HG02610 (cell line): Measurements from ENCODE around the gene PEX13.
"Not testable (repeated sequence)": the region's sequence is repeated elsewhere in the genome, so short reads cannot be mapped to it uniquely, and the experiment has no call there.

Experiments
- ATAC-seq: cut with Tn5 transposase; IDR thresholded peaks from one replicate; pipeline ENCODE4 v1.9.1; 2021; ENCODE audit warnings: mild to moderate bottlenecking, moderate library complexity; ENCODE audit not compliant: unreplicated experiment

Gene PEX13, protein sequence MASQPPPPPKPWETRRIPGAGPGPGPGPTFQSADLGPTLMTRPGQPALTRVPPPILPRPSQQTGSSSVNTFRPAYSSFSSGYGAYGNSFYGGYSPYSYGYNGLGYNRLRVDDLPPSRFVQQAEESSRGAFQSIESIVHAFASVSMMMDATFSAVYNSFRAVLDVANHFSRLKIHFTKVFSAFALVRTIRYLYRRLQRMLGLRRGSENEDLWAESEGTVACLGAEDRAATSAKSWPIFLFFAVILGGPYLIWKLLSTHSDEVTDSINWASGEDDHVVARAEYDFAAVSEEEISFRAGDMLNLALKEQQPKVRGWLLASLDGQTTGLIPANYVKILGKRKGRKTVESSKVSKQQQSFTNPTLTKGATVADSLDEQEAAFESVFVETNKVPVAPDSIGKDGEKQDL

DNA sequence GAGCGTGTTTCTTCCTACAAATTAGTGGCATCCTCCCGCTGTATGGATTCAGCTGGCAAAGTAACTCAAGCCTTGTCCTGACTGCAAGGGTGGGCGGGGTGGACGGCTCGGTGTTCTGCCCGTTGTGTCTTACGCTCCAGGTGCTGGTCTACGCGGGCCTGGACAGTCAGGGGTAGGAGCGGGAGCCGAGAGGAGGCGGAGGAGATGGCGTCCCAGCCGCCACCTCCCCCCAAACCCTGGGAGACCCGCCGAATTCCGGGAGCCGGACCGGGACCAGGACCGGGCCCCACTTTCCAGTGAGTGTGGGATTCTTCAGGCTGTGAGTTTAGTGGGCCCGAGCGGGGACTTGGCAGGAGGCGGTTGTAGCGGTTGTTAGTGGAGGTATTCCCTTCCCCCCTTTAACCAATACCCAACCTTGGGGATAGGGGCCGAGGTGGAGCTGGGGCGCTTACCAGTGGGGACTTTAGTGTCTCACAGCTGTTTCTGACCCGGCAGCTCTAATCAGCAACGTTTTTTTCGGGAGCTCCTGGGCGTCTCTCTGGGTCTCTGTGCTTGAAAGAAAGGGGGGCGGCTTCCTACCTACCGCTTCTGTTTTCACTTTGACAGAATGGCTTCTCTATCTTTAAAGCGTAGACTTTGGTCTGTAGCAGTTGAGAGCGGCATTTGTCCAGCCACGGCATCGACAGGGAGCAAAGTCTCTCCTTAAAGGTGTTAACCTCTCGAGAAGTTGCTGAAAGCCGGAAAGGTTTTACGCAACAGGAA, at the start of gene PEX13, which contains the start of gene PUS10:
Gene PEX13, plus strand, starts transcription at position 165 of the 762 bp plus-strand sequence. Its CDS starts 40 bp downstream, at position 205.
Gene PUS10, minus strand, starts transcription at position 700 of the 762 bp plus-strand sequence. CDS start 6,365 bp downstream, outside the sequence.
- peak; percentile 71 for ATAC-seq

DNA sequence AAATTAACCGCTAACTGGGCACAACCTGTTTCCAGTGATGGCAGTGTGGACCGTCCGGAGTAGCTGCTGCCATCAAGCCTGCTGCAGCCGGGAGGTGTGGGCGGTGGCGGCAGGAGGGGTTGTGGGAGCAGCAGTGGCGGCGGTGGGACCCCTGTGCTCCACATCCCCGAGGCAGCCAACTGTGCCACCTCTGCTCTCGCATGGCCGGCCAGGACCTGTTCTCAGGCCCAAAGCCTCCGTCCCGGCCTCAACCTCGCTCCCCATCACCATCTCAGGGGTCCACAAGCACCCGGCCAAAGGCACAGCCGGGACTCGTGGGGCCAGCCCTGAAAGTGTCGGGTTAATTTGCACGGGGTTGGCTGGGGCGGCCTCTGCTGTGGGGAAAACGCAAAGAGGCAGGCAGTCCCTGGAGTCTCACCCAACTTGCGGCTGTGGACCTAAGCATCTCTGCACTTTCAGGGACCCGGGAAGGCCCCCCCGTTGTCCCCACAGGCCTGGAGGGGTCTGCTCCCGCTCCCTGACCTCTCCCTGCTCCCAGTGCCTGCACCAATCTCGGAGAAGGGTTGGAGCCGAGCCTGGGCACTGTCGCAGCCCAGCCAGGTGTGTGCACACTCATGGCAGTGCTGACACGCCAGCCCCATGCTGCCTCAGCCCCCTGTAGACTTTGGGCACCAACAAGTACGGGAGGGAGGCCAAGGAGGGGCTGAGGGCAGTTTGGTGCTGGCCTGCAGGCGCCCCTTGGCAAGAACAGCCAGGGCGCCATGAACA, 44.4 kb upstream of the PEX13 start:
- ATAC-seq = no peak

DNA sequence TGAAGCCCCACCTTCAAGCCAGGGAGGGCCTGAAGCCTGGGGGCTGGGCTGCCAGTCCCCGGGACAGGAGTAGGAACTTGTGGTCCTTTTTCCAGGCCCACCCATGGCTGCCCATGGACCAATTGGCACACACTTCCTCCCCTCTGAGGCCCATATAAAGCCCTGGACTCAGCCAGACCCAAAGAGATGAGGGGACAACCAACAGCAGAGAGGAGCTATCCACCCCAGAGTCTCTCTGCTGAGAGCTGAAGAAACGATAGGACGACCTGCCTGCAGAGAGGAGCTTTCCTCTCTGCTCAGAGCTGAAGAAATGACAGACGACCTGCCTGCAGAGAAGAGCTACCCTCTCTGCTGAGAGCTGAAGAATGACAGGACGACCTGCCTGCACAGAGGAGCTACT, 43.8 kb upstream of the PEX13 start:
- ATAC-seq = no peak

DNA sequence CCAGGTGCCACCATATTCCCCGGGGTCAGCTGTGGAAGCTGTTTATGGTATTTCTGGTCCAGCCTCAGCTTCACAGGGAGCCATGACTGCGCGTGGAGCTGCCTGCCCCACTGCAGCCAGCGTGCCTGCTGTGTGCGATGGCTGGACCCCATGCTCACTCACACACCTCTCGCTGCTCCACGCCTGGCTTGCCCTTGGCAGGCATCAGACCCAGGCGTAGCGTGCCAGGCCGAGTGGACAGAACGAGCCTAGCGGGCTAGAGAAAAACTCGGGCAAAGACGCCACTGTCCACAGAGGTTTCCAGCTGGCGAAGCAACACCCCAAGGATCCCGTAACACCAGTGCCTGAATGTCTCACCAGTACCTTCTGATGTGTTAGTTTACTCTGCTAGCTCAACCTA, 42.9 kb upstream of the PEX13 start:
- no peak for ATAC-seq

DNA sequence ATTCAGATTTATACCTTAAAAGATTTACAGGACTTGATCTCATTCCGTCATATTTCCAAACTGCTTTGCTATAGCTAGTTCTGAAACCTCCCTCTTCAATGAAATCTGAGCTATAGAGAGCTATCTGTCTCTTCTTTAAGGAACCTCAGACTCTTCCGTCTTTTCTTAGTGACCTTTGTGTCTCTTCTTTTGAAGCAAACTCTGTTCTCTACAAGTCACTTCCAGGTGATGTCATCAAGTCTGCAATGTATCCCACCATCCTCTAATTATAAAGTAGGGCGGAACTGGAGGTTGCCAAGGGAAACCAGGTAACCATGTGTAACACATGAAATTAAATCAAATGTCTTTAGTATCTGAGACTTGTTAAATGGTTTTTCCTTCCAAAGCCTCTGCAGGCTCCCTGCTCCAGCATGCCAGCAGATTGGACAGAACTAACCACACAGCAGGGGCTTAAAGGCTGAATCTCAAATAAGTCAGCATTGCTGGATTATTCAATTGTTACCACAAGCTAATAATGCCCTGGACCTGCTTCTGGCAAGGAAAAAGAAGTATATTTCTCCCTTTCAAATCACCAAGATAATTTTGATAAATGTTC, 41.2 kb upstream of the PEX13 start:
- no peak for ATAC-seq

DNA sequence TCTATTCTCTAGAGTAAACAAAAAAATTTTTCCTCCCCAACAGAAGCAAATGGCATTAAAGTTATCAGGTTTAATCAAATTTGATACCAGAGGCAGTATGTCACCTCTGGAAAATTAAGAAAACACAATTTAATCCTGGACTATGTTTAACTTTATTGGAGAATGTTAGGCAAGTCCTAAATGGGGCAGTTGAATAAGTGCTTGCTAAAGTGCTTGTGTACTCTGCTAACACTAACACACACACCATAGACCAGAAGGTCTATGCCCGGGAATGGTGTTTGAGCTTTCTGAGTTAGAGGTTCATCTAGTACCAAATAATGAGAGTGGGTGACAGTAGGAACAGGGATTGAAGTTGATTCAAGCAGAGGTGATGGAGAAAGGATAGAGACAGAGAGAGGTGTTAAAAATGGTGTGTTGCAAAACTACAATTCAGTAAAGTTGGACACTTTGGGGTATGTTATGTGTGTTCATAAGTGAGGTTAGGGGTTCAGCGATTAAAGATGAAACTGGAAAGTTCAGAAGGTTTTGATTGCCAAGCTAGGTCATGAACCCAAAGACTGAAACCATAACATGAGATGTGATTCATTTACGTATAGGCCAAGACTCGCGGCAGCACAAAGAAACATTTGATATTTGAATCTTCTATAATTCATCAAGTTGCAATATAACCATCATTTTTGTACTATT, 40.5 kb upstream of the PEX13 start:
- peak; percentile 64 for ATAC-seq

DNA sequence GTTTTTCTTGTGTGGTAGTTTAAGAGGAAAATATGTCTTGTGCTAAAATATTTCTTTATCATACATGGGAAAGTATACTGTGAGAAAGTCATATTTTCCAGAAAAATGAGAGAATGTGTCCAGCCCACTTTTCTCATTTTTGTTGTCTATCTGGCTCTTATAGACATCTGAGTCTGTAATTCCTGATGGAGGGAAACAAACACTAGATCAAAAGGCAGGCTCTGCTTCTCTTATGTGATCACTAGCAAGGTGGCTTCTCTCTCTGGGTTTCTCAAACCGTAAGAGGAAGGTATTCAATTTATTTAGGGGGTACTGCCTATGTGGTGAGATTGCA, 40.0 kb upstream of the PEX13 start:
- no peak for ATAC-seq

DNA sequence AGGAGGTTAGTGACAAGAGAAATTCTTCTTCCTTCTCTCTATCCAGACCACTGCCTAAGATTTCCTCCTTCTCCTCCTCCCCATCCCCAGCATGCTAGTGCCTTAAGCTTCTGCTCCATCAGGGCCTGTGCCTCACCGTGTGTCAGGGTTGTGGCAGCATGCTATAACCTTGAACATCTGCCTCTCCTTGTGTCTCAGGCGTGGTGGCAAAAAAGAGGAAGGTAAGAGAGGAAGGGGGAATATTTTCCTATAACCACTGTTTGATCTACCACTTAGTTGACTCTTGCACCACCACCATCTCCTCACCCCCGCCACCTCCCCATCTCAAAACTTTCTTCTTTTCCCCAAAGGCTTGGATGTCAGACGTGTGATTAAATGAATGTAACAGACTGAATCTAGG, 38.3 kb upstream of the PEX13 start:
- no peak for ATAC-seq

DNA sequence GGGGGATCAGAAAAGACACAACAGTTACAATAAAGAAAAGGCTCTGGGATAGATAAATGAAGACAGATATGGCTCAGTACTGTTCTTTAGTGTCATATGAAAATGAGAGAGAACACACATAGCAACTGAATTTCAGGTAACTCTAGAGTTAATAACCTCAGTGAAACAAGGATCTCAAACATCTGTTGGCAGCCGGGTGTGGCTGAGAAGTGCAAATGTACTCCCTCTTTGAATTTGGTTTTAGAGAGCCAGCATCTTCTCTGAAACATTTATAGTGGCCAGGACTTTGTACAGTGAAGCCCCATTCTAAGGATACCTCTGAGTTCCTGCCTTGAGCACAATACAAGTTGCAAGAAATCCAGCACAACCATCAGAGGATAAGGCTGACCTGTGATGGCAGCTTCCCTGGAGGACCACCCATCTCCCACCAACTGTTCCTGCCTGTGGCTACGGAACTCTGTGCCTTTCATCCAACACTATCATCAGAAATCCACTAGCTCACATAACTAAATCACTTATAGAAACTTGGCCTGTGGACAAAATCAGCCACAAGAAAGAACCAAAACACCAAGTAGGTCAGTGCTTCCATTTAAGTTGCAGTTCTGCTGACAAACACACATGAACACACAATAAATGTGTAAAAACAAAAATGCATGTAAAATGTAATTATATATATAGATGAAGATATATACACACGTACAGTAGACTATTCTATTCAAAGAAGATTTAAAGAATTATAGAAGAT, 37.3 kb upstream of the PEX13 start:
- ATAC-seq = no peak

DNA sequence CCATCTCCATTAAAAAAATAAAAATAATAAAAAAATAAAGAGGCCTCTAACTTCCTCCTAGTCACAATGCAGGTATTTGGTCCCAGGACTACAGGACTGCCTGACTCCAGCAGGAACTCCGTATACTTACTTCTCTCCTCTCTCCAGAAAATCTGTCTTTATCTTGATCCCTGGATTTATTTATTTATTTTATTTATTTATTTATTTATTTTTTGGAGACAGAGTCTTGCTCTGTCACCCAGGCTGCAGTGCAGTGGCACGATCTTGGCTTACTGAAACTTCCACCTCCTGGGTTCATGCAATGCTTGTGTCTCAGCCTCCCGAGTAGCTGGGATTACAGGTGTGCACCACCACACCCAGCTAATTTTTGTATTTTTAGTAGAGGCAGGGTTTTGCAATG, 35.5 kb upstream of the PEX13 start:
- not testable (repeated sequence) for ATAC-seq

DNA sequence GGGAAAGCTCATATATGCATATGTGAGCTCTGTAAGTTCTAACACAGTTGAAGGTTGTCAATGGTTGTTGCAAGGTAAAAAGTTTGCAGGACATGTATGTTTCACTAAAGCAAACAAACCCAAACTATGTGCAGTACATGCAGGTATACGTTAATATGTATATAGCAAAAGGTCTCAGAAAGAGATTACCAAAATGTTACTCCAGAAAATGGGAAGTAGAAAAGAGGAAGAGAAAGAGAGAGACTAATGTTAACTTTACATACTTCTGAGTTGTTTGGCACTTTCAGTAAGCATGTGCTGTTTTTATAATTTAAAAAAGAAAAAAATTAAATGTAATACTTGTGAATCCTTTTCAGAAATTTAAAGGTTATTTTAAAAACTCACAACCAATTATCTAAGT, 32.8 kb upstream of the PEX13 start:
- ATAC-seq = peak; percentile 54

DNA sequence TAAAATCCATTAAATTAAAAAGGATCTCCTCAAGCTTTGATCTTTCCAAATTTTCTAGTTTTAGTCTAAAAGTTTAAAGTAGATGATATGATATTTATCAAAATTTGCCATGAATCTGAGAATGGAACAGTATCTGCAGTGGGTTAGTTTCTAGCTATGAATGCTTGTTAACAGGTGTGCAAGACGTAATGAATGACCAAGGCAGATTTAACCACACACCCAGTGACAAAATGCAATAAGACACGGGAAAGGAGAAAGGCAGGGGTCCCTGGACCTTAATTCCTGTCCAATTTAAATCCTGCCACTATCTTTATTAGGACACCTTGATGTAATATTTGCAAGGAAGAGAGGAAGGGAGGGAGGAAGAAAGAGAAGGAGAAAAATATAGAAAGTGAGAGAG, 30.5 kb upstream of the PEX13 start:
- no peak for ATAC-seq

DNA sequence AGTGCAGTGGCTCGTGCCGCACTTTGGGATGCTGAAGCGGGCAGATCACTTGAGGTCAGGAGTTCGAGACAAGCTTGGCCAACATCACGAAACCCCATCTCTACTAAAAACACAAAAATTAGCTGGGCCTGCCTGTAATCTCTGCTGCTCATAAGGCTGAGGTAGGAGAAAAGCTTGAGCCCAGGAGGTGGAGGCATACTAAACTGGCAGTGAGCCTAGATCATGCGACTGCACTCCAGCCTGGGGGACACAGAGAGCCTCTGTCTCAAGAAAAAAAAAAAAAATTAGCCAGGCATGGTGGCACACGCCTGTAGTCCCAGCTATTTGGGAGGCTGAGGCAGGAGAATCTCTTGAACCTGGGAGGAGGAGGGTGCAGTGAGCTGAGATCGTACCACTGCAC, 29.9 kb upstream of the PEX13 start:
- ATAC-seq = not testable (repeated sequence)

DNA sequence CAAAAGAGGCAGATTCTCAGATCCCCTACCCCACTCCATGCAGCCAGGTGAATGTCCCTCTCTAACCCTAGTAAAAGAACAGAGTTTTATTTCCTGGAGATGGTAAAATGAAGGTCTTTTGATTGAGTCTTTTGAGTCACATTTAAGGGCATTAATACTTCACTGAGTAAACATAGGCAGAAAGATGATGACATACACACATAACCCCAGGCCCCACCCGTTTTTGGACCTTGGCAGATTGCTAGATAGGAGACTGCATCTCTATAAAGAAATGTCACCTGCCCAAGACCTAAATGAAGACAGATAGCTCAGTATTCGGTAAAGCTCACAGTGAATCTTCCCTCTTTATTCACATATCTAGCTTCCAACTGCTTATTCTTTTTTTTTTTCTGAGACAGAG, 28.3 kb upstream of the PEX13 start:
- no peak for ATAC-seq

DNA sequence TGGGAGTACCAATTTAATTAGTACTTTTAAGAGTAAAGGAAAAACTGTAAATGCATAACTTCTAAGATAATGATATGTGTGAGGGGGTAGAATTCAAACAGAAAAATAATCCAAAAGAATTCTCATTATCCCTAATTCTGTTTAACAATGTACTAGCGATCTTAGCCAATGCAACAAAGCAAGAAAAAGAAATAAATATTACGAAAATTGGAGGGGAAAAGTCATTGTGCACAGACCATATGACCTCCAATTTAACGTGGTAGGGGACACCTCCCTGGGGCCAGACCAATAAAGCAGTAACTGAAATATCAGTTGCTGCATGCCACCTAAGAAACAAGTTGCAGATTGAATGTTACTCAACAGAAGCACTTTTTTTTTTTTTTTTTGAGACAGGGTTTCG, 25.9 kb upstream of the PEX13 start:
- no peak for ATAC-seq

DNA sequence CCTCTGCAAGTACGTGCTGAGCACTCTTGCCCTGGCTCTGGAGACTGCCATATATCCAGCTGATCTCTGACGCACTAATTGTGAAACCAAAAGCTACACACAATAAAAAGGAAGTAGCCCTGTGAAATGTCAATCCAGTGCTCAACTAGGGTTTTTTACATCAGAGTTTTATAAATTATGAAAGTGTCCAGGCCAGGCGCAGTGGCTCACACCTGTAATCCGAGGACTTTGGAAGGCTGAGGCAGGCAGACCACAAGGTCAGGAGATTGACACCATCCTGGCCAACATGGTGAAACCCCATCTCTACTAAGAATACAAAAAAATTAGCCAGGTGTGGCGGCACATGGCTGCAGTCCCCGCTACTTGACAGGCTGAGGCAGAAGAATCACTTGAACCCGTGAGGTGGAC, 24.5 kb upstream of the PEX13 start:
- peak; percentile 95 for ATAC-seq

DNA sequence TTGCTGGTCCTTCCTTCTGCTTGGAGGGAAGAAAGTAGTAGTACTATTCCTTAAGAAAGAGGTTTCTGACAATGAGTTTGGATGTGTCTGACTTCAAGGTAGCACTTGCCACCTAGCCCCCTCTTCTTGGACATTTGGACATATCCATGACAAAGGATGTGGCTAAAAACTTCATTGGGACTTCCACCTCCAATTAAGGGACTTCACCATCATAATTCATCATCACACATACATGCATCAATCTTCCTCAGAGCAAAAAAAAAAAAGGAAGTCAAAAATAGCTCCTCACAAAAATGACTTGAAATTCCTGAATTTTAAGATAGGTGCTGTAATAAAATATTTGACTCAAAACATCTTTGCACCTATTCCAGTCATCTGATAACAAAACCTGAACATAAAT, 23.4 kb upstream of the PEX13 start:
- no peak for ATAC-seq

DNA sequence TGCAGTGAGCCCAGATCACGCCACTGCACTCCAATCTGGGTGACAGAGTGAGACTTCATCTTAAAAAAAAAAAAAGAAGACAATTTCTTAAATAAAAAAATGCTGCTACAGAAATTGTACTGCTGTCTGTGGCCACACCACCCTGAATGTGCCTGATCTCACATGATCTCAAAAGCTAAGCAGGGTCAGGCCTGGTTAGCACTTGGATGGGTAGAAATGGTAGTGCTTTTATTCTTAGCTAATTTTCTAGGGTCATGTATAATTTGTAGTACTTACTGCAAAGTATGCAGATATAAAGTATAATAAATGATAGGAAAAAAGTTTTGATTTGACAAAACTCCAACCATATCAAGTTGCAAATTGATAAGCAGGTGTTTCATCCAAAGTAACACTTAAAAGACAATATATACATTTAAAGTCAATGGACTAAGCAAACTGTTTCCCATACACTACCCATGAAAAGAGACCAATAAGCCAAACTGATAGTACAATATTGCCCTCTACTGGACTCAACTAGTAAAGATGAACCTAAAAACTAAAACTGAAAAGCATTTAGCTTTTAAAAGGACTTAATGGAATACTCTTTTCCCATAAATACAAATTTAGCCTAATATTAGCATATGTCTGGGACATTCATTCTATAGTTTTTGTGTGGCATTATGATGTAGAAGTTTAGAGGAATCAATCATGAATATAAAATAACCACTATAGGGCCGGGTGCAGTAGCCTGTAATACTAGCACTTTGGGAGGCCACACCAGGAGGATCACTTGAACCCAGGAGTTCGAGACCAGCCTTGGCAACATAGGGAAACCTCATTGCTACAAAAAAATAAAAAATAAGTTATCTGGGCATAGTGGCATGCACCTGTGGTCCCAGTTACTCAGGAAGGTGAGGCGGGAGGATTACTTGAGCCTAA, 18.6 kb upstream of the PEX13 start:
- no peak for ATAC-seq

DNA sequence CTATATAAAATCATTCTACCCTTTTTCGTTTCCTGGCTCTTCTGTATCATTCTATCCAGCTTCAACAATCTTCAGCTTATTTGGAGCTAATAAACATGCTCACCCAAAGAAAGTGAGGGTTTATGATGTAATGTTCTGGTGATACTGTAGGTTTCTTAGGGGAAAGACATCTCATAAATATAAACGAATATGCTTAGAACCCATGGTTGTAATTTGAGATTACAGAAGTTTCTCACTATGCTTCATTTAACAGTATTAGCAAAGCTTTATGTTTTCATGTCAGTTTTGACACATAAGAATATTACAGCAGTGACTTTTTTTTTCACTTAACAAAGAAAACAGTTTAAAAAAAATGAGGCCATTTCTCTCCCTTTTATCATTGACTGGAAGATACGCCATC, 11.8 kb upstream of the PEX13 start:
- no peak for ATAC-seq
